Right hindlimb (tissue), 1 donor: ENCODE results near the gene ELK3.

Source experiments
- DNase-seq: peaks from one replicate; pipeline ENCODE4 v3.0.0-alpha.2; 2018

Gene ELK3

DNA sequence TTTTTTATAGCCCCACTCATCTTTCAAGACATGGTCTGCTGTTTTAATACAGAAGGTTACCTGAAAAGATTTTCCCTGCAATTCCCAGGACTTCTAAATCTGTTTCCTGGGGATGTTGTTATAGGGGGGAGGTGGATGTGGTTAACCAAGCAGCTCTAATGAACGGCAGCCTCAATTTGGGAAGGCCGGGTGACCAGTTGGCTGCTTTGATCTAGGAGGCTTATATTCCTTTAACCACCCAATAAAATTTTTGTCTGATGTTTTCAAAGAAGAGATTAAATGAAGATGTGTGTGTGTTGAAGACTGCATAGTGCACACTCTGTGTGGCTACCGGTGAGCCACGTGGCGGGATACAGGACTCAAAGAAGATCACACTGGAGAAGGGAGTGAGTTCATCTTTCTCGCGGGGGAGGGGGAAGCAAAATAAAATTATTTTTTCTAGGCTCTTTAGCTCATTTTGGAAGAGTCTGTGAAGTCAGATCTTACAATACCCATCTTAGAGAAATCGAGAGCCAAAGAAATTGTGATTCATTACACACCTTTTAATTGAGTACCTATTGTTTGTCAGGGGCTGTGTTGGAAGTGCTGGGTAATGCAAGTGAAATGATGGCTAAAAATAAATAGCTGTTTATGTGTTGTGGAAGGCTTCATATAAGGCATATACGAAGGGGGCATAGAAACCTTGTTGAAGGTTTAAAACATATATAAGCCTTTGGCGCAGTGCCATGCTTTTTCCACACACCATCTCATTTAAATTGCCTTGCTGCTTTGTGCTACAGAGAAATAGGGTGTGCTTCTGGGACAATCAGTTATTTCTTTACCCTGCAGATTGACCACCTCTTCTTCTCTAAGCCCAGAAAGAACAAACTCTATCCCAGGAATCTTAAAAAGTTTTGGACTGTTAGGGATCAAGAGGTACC lies 18.5 kb downstream of the ELK3 start:
- DNase-seq: no peak

- no peak for DNase-seq
Observed at GRCh38 chr12:96213869-96214268, 19.7 kb downstream of the ELK3 start.

- no peak for DNase-seq
Observed at GRCh38 chr12:96215919-96216273, 21.7 kb downstream of the ELK3 start.

GRCh38 chr12:96218989-96219678 lies 25.0 kb downstream of the ELK3 start:
- no peak for DNase-seq

DNA sequence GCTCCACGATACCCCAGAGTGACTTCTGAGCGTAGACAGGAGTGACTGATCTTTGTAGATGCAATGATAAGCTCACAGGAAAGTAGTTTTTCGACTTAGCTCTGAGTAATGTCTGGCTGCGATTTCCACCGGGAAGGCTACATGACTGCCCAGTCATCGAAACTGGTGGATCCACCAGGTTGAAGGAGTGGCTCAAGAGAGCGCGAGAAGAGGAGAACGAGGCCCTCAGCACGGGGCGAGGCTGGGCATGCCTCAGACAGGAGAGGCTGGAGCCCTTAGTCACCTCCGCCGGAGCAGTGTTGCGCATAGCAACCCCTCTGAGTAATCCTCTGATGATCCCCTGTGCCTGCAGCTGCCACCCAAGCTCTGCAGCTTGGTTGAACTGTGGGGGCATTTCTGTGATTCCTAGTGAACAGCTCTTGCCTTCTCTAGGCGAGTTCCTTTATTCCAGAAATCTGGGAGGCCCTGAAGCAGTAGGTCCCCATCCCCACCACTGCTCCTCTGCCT lies 25.6 kb downstream of the ELK3 start:
- DNase-seq: peak; percentile 57

DNA sequence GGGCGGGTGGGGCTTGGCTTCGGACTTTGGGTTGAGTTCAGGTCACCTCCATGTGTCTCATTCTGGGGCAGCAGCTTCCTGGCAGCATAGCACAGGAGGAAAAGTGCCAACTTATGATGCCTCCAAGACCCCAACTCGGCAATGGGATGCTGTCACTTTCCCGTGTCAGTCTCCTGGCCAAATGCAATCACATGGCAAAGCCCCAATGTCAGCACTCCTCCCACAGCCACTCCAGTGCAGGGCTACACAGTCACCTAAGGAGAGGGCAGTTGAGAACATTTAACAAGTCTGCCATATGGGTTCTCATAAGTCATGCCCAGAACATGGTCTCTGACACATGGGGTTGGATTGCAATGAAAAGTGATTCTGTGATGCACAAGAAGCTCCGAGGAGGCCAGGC lies 26.7 kb downstream of the ELK3 start:
- DNase-seq: no peak

DNA sequence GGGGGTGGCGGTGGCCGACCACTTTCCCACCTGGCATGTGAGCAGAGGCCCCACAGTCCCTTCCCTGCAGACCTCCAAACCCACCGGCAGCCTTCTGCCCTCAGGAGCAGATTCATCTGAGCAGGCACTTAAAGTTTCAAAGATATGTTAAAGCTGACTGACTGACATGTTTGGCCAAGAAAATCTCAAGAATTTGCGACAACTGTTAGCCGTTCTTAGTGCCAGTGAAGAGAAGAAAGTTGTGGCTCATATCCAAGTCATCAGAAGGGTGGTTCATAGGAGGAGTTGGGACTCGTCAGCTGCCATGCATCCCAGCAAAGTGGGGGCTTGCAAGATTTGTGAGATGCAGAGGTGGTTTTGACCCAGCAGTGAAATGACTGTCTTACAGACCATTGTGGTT lies 27.2 kb downstream of the ELK3 start:
- DNase-seq: no peak

DNA sequence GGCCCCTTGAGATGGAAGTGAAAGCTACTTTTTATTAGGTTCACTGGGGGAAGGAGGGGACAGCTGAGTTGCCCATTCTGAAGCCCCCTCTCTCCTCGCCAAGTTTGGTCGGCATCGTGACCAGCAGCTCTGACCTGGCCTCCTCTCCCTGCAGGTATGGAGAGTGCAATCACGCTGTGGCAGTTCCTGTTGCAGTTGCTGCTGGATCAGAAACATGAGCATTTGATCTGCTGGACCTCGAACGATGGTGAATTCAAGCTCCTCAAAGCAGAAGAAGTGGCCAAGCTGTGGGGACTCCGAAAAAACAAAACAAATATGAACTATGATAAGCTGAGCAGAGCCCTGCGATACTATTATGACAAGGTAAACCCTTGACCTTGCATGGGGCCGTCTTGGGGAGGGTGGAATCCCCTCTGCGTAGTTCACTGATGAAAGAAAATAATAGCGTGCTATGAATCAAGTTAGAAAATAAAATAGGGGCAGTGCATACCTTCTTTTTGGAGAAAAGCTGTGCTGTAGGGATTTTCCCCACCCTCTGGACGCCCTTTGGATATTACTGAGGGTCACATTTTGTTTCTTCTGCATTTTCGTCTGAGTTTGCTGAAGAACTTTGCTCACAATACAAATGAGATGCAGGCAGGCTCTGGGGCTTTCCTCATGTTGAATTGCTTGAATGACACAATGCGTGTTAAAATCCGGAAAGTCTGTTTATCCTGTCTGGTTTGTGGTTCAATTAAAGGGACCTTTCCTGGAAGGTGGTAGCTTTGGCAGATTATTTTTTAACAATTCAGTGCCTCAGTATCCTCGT lies 29.4 kb downstream of the ELK3 start:
- no peak for DNase-seq

- DNase-seq: no peak
Observed at GRCh38 chr12:96224219-96224615, 30.0 kb downstream of the ELK3 start.

GRCh38 chr12:96225044-96225855 lies 31.1 kb downstream of the ELK3 start:
- no peak for DNase-seq

DNA sequence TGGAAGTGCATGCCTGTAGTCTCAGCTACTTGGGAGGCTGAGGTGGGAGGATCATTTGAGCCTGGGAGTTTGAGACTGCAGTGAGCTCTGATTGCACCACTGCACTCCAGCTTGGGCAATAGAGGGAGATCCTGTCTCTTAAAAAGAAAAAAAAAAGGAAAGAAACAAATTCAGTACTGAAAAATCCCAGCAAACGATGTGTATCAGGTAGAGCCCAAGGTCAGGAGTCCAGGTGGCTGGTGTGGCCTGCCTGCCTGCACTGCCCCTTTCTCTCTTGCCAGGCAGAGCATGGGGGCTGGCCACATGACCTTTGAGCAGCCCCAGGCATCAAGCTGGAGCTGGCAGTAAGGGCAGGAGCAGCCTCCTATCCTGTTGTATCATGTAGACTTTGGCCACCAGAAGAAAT lies 31.8 kb downstream of the ELK3 start:
- no peak for DNase-seq

GRCh38 chr12:96226401-96226800 lies 32.2 kb downstream of the ELK3 start:
- DNase-seq: no peak

DNA sequence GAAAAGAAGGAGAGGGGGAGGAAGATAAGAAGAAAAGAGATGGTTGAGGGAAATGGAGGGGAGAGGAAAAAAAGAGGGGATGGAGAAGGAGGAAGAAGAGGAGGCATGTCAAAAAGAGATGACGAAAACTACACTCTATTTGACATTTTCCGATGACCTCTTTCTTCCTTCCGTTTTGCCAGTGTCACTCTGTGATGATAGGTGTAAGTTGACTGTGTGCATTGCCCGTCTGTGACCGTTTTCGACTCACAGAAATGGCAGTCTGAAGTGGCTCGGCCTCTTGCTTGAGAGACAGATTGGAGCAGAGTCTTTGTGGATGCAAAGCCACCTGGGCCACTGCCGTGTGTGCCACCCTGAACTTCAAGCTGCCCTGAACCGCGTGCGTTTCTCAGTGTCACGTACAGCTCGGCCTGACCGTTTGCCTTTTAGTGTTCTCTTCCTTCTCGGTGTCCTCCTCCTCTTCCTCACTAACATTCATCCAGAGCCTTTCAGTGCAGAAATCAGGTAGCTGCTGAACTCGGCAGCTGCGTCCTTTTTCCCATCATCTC lies 32.7 kb downstream of the ELK3 start:
- no peak for DNase-seq

GRCh38 chr12:96227365-96228106 lies 33.4 kb downstream of the ELK3 start:
- no peak for DNase-seq

DNA sequence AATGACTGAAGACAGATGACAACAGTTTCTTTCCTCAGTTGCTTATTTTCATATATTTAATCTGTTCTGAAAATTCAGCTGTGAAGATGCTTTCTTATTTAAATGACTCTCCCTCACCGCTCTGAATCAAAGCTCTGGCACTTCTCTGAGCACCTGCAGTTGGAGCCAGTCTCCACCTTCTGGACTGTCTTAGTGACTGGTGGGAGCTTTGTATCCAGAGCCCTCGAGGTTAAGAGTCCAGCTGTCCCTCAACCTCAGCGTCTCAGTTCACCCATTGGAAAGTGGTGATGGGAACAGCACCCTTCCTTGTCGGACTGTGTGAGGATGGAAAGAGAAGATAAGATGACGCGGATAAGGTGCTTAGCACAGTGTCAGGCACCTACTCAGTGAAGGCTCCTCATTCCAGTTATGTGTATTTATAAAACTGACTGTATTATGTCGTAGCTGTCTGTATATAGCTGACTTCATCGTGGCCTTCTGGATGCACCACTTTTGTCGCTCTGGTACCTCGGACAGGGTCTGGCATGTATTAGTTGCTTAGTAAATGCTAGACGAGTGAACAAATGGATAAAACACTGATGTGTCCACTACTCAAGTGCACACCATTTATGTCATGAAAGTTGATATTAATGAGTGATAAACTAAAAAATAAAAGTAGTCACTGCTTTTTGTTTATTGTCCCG lies 34.5 kb downstream of the ELK3 start:
- no peak for DNase-seq

GRCh38 chr12:96230646-96231045 lies 36.5 kb downstream of the ELK3 start:
- DNase-seq: no peak

DNA sequence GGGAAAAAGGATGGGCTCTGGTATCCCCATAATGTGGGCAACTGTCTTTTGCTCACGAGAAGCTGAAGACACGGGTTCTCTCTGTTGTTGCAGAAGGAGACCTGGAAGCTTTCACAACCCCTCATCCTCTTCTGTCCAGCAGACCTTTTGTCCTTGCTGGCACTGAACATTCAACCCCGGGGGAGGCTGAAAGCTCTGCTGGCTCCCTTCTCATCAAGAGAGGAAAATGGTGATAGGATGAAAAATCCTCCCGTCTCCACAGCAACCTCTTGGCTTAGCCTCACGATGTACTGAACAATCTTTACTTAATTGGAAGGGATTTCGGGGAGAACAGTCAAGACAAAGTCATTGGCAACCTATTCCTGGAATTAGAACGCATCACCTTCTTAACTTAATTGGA lies 39.0 kb downstream of the ELK3 start:
- no peak for DNase-seq

DNA sequence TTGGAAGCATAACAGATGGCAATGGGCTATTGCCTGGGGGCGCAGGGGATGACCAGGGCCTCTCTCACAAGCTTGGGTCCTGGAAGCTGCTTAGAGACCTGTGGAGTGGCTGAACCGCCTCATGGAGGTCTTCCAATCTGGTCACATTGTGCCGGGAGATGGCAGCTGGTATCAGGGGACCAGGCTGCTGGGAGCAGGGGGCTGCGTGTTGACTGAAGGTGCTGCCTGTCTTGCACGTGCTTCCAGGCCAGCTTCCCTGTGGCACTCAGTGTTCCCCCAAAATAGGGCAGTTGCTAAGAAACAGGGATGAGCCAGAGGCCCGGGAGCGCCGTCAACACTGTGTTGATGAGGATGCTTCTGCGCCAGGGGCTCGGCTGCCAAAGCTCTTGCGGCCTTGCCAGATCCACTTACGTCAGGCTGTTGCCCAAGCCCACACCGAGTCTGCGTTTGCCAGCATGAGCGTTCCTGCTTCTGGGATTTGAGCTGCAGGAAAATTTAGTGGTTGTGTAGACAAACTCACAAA lies 39.8 kb downstream of the ELK3 start:
- DNase-seq: peak; percentile 95

DNA sequence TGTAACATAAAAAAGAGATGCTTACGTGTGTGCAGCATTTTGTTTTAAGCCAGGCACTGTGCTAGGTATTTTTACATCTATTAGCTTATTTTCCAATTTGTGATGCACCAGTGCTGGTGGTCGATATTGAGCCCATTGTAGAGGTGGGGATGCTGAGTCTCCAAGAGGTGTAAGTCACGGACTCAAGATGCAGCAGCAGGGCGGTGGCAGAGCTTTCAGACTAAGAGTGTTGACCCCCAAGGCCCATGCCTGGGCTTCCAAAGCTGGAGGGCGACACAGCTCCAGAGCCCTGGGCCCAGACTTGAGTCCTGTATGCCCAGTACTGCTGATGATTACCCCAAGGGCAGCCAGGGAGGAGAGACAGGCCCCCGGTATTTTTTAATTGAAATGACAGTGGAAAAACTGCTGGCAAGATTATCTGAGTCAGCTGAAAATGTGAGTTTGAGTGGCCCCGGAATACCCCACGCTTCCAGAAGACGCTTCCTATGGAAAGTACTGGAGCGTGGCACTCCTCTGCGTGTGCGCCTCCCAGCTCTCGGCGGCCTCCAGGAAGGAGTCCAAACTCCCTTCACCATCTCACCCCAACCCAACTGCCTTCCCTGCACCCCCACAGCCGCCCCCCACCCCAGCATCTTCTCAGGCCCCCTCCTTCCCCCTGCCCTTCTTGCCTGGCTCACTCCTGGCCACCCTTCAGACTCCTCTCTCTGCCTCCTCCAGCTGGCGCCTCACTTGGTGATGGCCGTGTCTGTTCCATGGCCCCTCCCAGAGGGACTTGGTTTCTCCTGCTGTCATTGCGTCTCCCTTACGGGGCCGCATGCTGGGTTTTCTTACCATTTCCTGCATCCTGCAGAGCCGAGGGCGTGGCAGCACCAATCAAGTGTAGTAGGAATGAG lies 40.7 kb downstream of the ELK3 start:
- DNase-seq: no peak

DNA sequence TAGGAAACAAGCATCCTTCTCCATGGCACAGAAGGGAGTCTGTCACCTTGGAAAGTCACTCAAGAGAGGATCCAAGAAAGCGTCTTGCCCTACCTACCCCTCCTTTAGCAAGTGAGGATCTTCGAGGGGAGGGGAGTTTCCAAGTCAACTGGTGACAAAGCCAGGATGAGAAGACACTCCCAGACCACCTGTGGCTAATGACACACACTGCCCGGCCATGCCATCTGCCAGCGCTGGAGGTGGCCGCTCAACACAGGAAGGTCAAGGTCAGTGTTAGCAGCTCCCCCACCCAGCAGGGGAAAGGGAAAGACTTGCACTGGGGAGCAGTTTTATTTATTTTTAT lies 41.3 kb downstream of the ELK3 start:
- no peak for DNase-seq
